CD1c-positive myeloid dendritic cell (primary cell): ENCODE data around the gene COL17A1.

ENCODE experiments used
- DNase-seq: peaks from one replicate; pipeline ENCODE4 v3.0.0-alpha.2; 2016; ENCODE audit errors: extremely low spot score

The COL17A1 gene

GRCh38 chr10:103990531-103990930 lies 95.1 kb downstream of the COL17A1 start:
- no peak for DNase-seq

- DNase-seq = no peak
Measured at GRCh38 chr10:103990121-103990520, 95.6 kb downstream of the COL17A1 start.

GRCh38 chr10:103986360-103986759 lies 99.3 kb downstream of the COL17A1 start:
- no peak for DNase-seq

GRCh38 chr10:103985726-103986125 lies 100.0 kb downstream of the COL17A1 start:
- no peak for DNase-seq

- no peak for DNase-seq
Measured at GRCh38 chr10:103983367-103983911, 102.2 kb downstream of the COL17A1 start.

GRCh38 chr10:103982639-103983038 lies 103.0 kb downstream of the COL17A1 start:
- no peak for DNase-seq
